Nephron (organoid): ENCODE results near the gene GGN.

Source experiments
- H3K27ac Mint-ChIP-seq, 3 experiments: 2 replicates each; pipeline ENCODE4 v1.8.0; 2020; ENCODE audit warnings: mixed read lengths in 3 of 3, mild to moderate bottlenecking in 2 of 3, moderate library complexity in 1 of 3
- H3K27me3 Mint-ChIP-seq: 2 replicates; pipeline ENCODE4 v1.8.0; 2021; ENCODE audit warnings: low read depth, mild to moderate bottlenecking, moderate library complexity, mixed read lengths
- H3K36me3 Mint-ChIP-seq: 2 replicates; pipeline ENCODE4 v1.8.0; 2020; ENCODE audit warnings: low read depth, mixed read lengths
- H3K4me1 Mint-ChIP-seq: 2 replicates; pipeline ENCODE4 v1.8.0; 2020; ENCODE audit warnings: mixed read lengths
- H3K4me3 Mint-ChIP-seq, 3 experiments: 2 replicates each; pipeline ENCODE4 v1.8.0; 2020; ENCODE audit warnings: mild to moderate bottlenecking in 3 of 3, mixed read lengths in 3 of 3, moderate library complexity in 2 of 3
- H3K9me3 Mint-ChIP-seq: 2 replicates; pipeline ENCODE4 v1.8.0; 2020; ENCODE audit warnings: mixed read lengths
- TF ChIP-seq, protein P1 (sequence below), 3 experiments: fragments of 200-600 bp; sonication (generic); IDR thresholded peaks; one replicate each; pipeline ENCODE4 v1.5.0; 2021; ENCODE audit warnings: antibody characterized with exemption in 3 of 3; ENCODE audit not compliant: unreplicated experiment in 3 of 3

Gene GGN

GRCh38 chr19:38359242-38360021, 28.4 kb downstream of the GGN start:
- H3K4me1 Mint-ChIP-seq = peaks cover under 1% of the 10 kb centered on the region
- H3K27me3 Mint-ChIP-seq = peaks cover 76% of the 10 kb centered on the region
- H3K9me3 Mint-ChIP-seq = no peaks in the 10 kb centered on the region
- H3K4me3 Mint-ChIP-seq = peak overlapping the region; percentile 40 to 70 (median 69)
- H3K27ac Mint-ChIP-seq = no peak overlapping the region
- no peaks in the 10 kb centered on the region for H3K36me3 Mint-ChIP-seq
- TF ChIP-seq, protein P1, sequence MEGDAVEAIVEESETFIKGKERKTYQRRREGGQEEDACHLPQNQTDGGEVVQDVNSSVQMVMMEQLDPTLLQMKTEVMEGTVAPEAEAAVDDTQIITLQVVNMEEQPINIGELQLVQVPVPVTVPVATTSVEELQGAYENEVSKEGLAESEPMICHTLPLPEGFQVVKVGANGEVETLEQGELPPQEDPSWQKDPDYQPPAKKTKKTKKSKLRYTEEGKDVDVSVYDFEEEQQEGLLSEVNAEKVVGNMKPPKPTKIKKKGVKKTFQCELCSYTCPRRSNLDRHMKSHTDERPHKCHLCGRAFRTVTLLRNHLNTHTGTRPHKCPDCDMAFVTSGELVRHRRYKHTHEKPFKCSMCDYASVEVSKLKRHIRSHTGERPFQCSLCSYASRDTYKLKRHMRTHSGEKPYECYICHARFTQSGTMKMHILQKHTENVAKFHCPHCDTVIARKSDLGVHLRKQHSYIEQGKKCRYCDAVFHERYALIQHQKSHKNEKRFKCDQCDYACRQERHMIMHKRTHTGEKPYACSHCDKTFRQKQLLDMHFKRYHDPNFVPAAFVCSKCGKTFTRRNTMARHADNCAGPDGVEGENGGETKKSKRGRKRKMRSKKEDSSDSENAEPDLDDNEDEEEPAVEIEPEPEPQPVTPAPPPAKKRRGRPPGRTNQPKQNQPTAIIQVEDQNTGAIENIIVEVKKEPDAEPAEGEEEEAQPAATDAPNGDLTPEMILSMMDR (IDR thresholded peaks at IDR 0.05; ENCODE audit: unreplicated experiment in 3 of 3) = no peak

DNA sequence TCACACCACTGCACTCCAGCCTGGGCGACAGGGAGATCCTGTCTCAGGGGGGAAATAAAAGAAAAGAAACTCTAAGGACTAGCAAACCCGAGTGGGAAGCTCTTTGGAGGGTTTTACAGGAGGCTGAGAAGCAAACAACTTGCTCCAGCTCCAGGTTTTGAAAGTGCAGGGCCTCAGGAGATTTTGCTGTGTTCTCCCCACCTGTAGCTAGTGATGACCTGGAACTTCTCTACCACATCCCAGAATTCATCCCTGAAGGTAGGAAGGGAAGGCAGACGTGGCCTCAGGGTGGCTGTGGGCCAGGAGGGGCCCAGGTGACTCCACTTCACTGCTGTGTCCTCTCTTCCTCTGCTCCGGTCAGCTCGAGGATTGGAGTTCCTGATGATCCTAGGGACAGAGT, 29.8 kb downstream of the GGN start:
- H3K4me1 Mint-ChIP-seq = peaks cover 6% of the 10 kb centered on the region
- H3K36me3 Mint-ChIP-seq = no peaks in the 10 kb centered on the region
- no peaks in the 10 kb centered on the region for H3K9me3 Mint-ChIP-seq
- H3K4me3 Mint-ChIP-seq = no peak overlapping the region
- TF ChIP-seq, protein P1 (IDR thresholded peaks at IDR 0.05; ENCODE audit: unreplicated experiment in 3 of 3) = no peak
- H3K27ac Mint-ChIP-seq = no peak overlapping the region
- peaks cover 67% of the 10 kb centered on the region for H3K27me3 Mint-ChIP-seq

GRCh38 chr19:38355728-38356725, 31.8 kb downstream of the GGN start:
- Mint-ChIP-seq H3K4me3 (no peak overlapping the region), H3K4me1 (peaks cover 15% of the 10 kb centered on the region), H3K27ac (no peak overlapping the region), H3K9me3 (no peaks in the 10 kb centered on the region), H3K36me3 (no peaks in the 10 kb centered on the region), H3K27me3 (peaks cover 51% of the 10 kb centered on the region)
- TF ChIP-seq, protein P1 (IDR thresholded peaks at IDR 0.05; ENCODE audit: unreplicated experiment in 3 of 3) = no peak

DNA sequence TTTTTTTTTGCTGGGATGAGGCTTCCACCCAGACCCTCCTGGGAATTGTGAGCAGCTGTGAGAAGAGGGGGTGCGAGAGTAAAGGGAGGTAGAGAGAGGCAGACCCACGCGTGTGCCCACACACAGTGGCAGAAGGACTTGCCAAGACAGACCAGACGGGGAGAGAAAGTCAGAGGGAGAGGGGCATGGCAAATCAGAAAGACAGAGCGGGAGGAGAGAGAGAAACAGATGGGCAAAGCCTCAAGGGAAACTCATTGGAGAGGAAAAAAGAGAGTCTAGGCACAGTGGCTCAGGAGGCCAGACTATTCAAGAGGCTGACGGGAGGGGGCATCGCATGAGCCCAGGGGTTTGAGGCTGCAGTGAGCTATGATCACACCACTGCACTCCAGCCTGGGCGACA, 35.2 kb downstream of the GGN start:
- Mint-ChIP-seq H3K4me3 (no peak overlapping the region), H3K4me1 (peaks cover 15% of the 10 kb centered on the region), H3K36me3 (no peaks in the 10 kb centered on the region), H3K27ac (no peak overlapping the region), H3K9me3 (no peaks in the 10 kb centered on the region), H3K27me3 (peaks cover 17% of the 10 kb centered on the region)
- TF ChIP-seq, protein P1 (IDR thresholded peaks at IDR 0.05; ENCODE audit: unreplicated experiment in 3 of 3) = no peak

DNA sequence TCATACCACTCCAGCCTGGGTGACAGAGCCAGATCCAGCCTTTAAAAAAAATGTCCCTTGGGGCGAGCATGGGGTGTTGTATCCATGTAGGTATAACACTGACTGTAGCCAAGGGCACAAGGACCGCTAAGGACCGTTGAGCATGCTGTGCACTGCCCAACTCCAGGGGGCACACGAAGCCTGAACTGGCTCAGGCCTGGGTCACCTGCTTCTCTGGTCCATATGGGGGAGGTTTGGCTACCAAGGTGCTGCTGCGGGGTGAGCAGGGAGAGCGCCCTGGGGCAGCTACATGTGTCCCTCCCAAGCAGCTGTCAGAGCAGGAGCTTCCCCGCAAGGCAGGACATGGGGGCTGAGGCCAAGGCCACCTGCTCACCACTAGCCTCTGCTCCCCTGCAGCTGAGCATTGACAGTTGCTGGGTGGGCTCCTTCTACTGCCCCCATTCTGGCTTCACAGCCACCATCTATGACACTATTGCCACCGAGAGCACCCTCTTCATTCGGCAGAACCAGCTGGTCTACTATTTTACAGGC, 35.9 kb downstream of the GGN start:
- TF ChIP-seq, protein P1 (IDR thresholded peaks at IDR 0.05; ENCODE audit: unreplicated experiment in 3 of 3) = no peak
- Mint-ChIP-seq H3K36me3 (no peaks in the 10 kb centered on the region), H3K9me3 (no peaks in the 10 kb centered on the region), H3K27me3 (peaks cover 13% of the 10 kb centered on the region), H3K4me1 (peaks cover 15% of the 10 kb centered on the region), H3K4me3 (no peak overlapping the region), H3K27ac (peak overlapping the region in 1 of 3 experiments; percentile 28)
